Ovary (tissue), 3 donors: ENCODE results near the gene SLX4IP.

Source experiments
- POLR2A ChIP-seq: fragments of 450-650 bp; IDR thresholded peaks from one replicate; pipeline ENCODE4 v1.6.1; 2017; ENCODE audit warnings: antibody characterized with exemption, mild to moderate bottlenecking, moderate library complexity
- TF ChIP-seq, protein P1 (sequence below), 3 donors: fragments of 450-650 bp in 2 of 3; fragments of 200-600 bp in 1 of 3; IDR thresholded peaks; one replicate each; pipeline versions ENCODE4 v1.5.1 to v1.8.0; 2016 to 2022; ENCODE audit warnings: antibody characterized with exemption in 3 of 3, mild to moderate bottlenecking in 1 of 3
- donor health status: DM: no; HTN: no; CAD: no.

DNA sequence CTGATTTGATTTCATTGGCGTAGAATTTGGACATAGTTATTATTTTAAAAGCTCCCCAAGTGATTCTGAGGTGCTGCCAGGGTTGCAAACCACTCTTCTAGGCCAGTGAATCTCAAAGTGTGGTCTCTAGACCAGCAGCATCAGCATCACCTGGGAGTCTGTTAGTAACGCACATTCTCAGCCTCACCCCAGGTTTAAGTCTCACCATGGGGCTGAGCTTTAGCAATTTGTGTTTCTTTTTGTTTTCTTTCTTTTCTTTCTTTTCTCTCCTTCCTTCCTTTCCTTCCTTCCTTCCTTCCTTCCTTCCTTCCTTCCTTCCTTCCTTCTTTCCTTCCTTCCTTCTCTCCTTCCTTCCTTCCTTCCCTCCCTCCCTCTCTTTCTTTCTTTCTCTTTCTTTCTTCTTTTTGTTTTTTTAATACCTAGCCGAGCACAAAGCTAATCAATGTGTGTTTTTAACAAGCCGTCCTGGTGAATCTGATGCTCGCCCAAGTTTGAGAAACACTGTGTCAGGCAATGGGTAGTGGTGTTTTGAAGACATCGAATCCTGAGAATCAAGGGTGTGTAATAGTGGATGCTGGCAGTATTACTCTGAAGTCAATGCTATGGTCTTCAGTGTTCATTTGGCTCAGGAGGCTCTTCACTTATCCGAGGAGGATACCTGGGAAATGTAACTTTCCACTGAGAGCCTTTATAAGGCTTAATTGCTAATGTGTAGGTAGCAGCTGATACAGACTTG lies 104.9 kb downstream of the SLX4IP start:
- TF ChIP-seq, protein P1, sequence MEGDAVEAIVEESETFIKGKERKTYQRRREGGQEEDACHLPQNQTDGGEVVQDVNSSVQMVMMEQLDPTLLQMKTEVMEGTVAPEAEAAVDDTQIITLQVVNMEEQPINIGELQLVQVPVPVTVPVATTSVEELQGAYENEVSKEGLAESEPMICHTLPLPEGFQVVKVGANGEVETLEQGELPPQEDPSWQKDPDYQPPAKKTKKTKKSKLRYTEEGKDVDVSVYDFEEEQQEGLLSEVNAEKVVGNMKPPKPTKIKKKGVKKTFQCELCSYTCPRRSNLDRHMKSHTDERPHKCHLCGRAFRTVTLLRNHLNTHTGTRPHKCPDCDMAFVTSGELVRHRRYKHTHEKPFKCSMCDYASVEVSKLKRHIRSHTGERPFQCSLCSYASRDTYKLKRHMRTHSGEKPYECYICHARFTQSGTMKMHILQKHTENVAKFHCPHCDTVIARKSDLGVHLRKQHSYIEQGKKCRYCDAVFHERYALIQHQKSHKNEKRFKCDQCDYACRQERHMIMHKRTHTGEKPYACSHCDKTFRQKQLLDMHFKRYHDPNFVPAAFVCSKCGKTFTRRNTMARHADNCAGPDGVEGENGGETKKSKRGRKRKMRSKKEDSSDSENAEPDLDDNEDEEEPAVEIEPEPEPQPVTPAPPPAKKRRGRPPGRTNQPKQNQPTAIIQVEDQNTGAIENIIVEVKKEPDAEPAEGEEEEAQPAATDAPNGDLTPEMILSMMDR (IDR thresholded peaks at IDR 0.05), result no peak
- no peak for TF ChIP-seq POLR2A
